Stimulated activated CD4-positive, alpha-beta T cell treated with anti-CD3 and anti-CD28 coated beads, TNF-alpha, amount 100 ng/mL, for 48 hours (primary cell): ENCODE results near the gene FAT2.
"Not testable (repeated sequence)": the region's sequence is repeated elsewhere in the genome, so short reads cannot be mapped to it uniquely, and the experiment has no call there.

Source experiments
- DNase-seq, 3 donors: peaks; one replicate each; pipeline ENCODE4 v3.0.0-alpha.2; 2020; ENCODE audit warnings: low read depth in 3 of 3

Gene FAT2

GRCh38 chr5:151614565-151614964 is 23.4 kb upstream of the FAT2 start:
- no peak for DNase-seq

GRCh38 chr5:151612689-151613427 is 21.7 kb upstream of the FAT2 start:
- peak; percentile 32 to 54 (median 38) for DNase-seq

DNA sequence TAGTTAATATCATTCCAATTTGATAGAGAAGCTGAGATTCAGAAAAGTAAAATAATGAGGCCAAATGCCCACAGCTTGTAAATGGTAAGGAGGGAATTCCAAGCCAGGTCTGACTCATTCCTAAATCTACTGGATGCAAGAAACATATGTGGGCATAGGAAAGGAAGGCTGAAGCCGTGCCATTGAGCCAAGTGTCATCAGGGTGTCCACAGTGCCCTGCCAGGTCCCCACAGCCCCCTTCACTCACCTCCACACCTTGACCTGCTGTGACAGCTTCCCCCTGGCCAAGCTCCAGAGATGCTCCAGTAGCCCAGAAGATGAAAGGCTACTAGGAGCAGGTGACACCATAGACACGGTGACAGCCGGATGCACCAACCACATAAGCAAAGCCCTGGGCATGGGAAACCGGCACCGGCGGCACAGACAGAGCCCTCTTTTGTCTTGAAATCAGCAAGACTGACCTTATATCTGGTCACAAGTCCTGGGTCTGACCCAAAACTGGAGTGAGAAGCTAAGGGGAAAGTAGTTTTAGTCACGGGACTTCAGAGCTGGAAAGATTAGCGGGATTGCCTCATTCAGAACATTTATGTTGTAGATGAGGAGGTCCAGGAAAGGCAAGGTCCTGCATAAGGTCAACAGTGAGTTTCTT is 20.1 kb upstream of the FAT2 start:
- DNase-seq, result no peak

GRCh38 chr5:151608522-151608921 is 17.4 kb upstream of the FAT2 start:
- DNase-seq, result no peak

DNA sequence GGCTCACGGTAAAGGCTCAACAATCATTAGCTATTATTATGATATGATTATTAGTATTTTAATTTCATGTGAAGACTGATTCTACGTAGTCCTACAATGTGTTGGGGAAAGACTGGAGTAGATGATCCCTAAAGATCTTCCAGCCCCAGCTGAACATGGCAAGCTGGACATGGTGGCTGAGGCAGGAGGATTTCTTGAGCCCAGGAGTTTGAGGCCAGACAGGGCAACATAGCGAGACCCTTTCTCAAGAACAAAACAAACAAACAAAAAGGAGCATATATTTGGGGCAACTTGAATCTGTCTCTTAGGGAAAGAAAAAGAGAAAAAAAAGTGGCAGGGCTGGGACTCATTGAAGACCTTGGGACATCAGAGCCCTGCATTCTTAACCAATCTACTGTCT is 16.2 kb upstream of the FAT2 start:
- DNase-seq, result no peak

DNA sequence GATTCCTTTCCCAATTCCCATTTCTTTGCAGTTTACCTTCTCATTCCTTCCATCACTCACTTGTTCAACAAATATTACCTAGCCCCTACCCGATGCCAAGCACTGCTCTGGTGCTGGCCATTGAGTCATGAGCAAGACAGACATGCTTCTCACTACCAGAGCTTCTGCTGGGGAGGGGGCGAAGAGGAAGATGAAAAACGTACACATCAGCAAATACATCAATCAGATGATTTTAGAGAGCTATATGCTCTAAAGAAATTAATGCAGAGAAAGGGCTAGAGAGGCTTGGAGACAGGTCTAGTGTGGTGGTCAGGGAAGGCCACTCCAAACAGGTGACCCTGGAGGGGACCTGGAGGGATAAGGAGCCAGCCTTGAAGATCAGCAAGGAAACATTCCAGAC is 14.4 kb upstream of the FAT2 start:
- no peak for DNase-seq

- no peak for DNase-seq
These were observed 11.7 kb upstream of the FAT2 start for GRCh38 chr5:151602806-151603205.

DNA sequence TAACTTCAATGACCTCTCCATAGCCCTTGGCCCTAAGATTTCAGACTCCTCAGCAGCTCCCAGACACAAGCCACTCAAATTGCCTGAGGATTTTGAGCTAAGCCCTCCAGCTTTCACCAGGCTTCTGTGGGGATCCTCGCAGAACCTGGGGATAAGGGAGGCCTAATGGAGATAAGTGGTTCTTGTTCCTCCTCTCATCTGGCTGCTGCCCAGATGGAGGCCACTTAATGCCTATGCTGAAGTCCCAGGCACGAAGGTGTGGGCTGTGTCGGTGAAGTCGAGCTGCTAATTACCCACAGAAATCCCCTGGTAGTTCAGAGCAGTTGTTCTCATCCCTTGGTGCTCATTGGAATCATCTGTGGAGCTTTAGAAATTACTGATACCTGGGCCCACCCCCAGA is 10.3 kb upstream of the FAT2 start:
- DNase-seq, result no peak

DNA sequence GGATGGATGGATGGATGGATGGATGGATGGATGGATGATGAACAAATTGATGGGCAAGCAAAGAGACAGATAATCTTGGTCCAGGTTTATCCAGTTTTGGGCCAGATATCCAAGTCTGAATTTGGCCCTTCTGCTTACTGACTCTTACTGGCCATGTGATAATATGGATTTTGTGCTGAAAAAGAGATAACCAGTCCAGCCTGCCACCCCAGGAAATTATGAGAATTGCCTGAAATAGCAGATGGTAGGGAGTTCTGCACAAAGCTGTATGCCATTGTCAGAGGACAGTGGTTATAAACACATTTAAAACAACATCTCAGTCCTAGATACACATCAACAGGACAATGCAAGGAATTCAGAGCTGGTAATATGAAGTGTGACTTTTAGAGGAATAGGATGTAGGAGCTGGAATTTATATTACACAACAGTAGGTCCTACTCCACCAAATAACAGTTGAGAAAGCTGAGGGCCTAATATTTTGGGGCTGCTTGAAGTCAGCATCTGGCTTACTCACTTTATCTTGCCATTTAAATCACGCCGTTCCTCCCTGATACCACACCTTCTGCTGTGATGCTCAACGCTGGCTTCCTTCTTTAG is 9.0 kb upstream of the FAT2 start:
- no peak for DNase-seq

- no peak for DNase-seq
These were observed 7.9 kb upstream of the FAT2 start for GRCh38 chr5:151598984-151599383.

GRCh38 chr5:151598549-151598948 is 7.4 kb upstream of the FAT2 start:
- no peak for DNase-seq

- DNase-seq, result no peak
These were observed 6.6 kb upstream of the FAT2 start for GRCh38 chr5:151597749-151598148.

DNA sequence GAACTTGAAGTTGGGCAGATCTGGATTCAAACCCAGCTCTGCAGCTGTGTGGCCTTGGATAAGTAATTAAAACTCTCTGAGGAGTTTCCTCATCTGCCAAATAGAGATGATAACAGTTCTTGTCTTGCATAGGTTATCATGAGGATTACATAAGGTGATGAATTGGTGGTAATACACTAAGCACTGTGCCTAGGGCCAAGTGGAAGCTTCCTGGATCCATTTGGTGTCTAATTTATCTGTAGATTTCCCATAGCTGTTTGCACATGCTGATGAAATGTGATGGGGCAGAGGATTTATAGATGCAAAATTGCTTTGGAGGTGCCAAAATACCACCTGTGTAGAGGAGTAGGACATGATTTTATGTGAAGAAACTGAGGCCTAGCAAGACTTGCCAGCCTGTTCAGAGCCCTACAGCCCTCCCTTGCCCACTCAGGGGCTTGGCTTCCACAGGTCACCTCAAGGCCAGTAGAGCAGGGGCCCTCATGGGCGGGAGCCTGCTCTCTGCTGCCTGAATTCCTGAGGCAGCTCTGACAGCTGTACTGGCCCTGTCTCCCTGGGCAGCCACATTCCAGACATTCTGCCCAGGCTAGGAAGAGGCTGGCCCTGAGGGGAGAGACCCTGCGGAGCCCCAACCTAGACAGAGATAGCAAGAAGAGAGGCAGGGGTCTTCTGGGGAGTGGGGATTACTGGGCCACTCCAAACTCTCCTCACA is 5.9 kb upstream of the FAT2 start:
- no peak for DNase-seq

DNA sequence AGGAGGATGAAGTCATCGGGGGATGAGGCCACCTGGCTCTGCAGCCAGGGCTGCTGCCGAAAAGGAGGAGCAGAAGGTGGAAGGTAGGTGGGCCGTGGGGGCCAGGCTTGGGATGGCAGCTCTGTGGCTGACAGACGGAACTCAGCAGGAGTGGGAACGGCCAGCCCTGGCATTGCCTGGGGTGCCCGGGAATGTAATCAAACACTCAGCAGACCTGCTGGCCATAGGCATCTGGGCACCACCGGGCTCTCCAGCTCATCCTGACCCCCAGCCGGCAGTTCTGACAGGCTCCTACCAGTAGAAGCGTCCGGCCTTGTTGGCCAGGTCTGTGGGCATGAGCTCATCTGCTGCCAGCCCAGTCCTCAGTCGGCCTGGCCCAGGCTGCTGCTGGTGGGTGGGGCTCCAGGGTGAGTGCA is 4.3 kb upstream of the FAT2 start:
- no peak for DNase-seq

- DNase-seq, result no peak
These were observed 1.8 kb upstream of the FAT2 start for GRCh38 chr5:151592855-151593408.

DNA sequence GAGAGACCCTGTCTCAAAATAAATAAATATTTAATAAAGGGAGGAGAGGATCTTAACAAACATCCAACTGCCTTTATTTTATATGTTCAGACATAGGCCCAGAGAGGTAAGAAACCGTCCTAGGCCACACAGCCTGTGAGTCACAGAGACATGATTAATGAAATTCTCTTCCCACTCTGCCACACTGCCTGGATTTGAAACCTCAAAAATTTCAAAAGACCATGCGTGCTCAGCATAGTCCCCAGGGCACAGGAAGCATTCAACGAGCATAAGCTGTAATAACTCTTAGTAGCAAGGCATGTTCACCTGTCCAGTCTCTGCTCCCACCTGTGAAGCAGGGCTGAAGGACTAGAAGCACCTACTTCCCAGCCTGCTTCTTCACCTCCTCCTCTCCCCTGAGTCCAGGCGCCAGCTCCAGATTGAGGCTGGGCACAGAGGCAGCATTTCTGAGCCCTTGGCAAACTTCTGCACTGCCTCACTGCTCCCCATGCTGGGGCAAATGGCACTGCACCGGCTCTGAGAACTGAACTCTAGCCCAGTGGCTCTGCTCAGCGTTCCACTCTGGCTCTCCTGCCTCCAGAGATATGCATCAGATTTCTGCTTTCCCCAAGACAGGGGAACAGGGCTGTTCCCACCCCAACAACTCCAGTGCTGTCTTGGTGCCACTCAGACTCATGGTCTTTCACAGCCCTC is 1.1 kb downstream of the FAT2 start:
- DNase-seq, result no peak

DNA sequence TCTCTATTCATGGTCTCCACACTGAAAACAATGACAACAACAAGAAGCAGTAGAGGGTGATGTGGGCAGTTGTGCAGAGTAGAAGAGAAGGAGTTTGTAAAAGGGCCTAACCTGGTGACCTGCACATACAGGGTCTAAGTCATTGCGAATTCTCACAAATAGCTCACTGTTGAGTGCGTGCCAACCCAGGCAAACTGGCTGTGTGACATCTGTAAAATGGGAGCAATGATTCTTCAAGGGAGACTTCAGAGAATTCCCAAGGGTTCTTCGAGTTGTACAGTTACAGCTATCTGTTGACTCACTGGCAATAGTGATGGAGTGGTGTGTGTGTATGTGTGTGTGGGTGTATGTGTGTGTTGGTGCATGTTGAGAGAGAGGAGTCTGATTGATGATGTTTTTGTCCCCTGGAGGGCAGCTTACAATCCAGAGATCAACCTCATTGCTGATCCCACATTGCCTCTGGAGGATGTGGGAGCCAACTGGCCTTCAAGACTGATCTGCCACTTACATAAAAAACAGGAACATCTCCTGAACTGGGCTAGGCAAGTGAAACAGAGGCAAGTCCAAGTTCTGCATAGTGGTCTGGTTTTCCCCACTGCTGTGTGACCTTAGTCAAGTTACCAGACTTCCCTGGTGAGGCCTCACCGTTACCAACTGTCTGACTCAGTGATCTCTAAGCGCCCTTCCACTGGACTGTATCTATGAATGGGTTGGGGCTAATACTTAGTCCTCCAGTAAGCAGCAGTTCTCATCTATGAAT is 3.2 kb downstream of the FAT2 start:
- no peak for DNase-seq

DNA sequence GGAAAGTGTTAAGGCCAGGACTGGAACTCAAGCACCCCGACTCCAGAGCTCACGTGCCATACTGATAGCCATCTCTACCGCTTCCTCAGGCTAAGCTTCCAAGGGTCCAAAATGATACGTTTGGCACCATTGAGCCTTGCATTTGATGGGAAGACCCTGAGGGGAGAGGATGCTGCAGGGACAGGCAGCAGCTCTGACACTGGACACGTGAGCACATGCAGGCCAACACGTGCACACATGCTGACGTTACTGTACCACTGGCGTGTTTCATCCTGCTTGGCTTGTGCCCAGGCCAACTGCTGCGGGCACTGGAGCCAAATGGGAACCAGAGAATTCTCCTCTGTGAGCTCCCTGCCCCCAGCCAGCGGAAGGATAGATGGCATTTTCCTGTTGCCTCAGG is 5.2 kb downstream of the FAT2 start:
- DNase-seq, result no peak

DNA sequence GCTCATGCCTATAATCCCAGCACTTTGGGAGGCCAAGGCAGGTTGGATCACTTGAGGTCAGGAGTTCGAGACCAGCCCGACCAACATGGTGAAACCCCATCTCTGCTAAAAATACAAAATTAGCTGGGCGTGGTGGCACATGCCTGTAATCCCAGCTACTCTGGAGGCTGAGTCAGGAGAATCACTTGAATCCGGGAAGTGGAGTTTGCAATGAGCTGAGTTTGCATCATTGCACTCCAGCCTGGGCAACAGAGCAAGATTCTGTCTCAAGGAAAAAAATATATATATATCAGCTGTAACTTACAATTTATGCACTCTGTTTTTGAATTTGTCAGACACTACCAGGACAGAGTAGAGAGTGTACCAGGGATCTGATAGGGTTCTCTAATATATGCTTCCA is 5.8 kb downstream of the FAT2 start:
- not testable (repeated sequence) for DNase-seq

- DNase-seq, result no peak
These were observed 6.8 kb downstream of the FAT2 start for GRCh38 chr5:151584057-151584937.
